Liver (tissue), 9 donors: Measurements from ENCODE around the gene BMPER. TPM values are rescaled to one million over a fixed set of nuclear protein-coding genes. Genes with fewer than 3 reads are reported as not detected.

Experiments used
- DNase-seq: peaks from one replicate; pipeline ENCODE4 v3.0.0-alpha.2; 2017; ENCODE audit warnings: low spot score
- H3K27ac ChIP-seq, 2 donors: one replicate each; pipeline ENCODE4 v1.7.0; 2013; ENCODE audit warnings: inconsistent platforms in 2 of 2, low read length in 2 of 2, control low read depth in 1 of 2, low read depth in 1 of 2, mild to moderate bottlenecking in 1 of 2
- H3K27me3 ChIP-seq, 4 donors: one replicate each; pipeline versions ENCODE4 v1.6.1 to v1.7.0; 2013; ENCODE audit warnings: low read length in 3 of 4, inconsistent platforms in 1 of 4, mild to moderate bottlenecking in 1 of 4, moderate library complexity in 1 of 4; ENCODE audit not compliant: control insufficient read depth in 4 of 4, insufficient read depth in 4 of 4
- H3K36me3 ChIP-seq, 4 donors: one replicate each; pipeline versions ENCODE4 v1.6.1 to v1.7.0; 2013; ENCODE audit warnings: low read length in 3 of 4, mild to moderate bottlenecking in 3 of 4, low read depth in 1 of 4, moderate library complexity in 1 of 4; ENCODE audit not compliant: control insufficient read depth in 4 of 4, insufficient read depth in 3 of 4
- H3K4me1 ChIP-seq, 4 donors: one replicate each; pipeline versions ENCODE4 v1.6.1 to v1.7.0; 2013; ENCODE audit warnings: low read length in 3 of 4, mild to moderate bottlenecking in 3 of 4, moderate library complexity in 1 of 4; ENCODE audit not compliant: control insufficient read depth in 4 of 4, insufficient read depth in 4 of 4
- H3K4me3 ChIP-seq, 3 donors: one replicate each; pipeline versions ENCODE4 v1.6.1 to v1.7.0; 2013; ENCODE audit warnings: low read length in 3 of 3, control low read depth in 1 of 3, low read depth in 1 of 3, mild to moderate bottlenecking in 1 of 3
- H3K9ac ChIP-seq, 2 donors: one replicate each; pipeline ENCODE4 v1.7.0; 2013; ENCODE audit warnings: low read length in 2 of 2, mild to moderate bottlenecking in 2 of 2, moderate library complexity in 2 of 2, control low read depth in 1 of 2, low read depth in 1 of 2
- H3K9me3 ChIP-seq, 4 donors: one replicate each; pipeline versions ENCODE4 v1.6.1 to v1.7.0; 2013; ENCODE audit warnings: low read length in 3 of 4; ENCODE audit not compliant: control insufficient read depth in 4 of 4
- ATF3 ChIP-seq: IDR thresholded peaks from 2 replicates; pipeline ENCODE4 v1.6.1; 2016; ENCODE audit warnings: antibody characterized with exemption
- CTCF ChIP-seq: fragments of 150-350 bp; IDR thresholded peaks from 2 replicates; pipeline ENCODE4 v1.5.1; 2017; ENCODE audit warnings: improper control_type of control experiment, low read depth, low read length; ENCODE audit not compliant: missing input control
- EGR1 ChIP-seq, 2 donors: IDR thresholded peaks; 2 replicates each; pipeline ENCODE4 v1.6.1; 2016 to 2018; ENCODE audit warnings: antibody characterized with exemption in 2 of 2, low read depth in 2 of 2
- FOXA1 ChIP-seq: IDR thresholded peaks from 2 replicates; pipeline ENCODE4 v1.6.1; 2016; ENCODE audit warnings: antibody characterized with exemption
- GABPA ChIP-seq, 2 donors: IDR thresholded peaks in 1 of 2; conservative IDR thresholded peaks in 1 of 2; 2 replicates each; pipeline ENCODE4 v1.6.1; 2016; ENCODE audit warnings: antibody characterized with exemption in 2 of 2, mild to moderate bottlenecking in 1 of 2, moderate library complexity in 1 of 2
- HNF4A ChIP-seq, 2 donors: conservative IDR thresholded peaks; 2 replicates each; pipeline ENCODE4 v1.6.1; 2016; ENCODE audit warnings: antibody characterized with exemption in 2 of 2, mild to moderate bottlenecking in 2 of 2
- HNF4G ChIP-seq: IDR thresholded peaks from 2 replicates; pipeline ENCODE4 v1.6.1; 2016; ENCODE audit warnings: antibody characterized with exemption
- JUND ChIP-seq, 2 donors: IDR thresholded peaks; 2 replicates each; pipeline ENCODE4 v1.6.1; 2016; ENCODE audit warnings: antibody characterized with exemption in 2 of 2
- MAX ChIP-seq: IDR thresholded peaks from 2 replicates; pipeline ENCODE4 v1.6.1; 2016; ENCODE audit warnings: antibody characterized with exemption
- NR2F2 ChIP-seq: IDR thresholded peaks from 2 replicates; pipeline ENCODE4 v1.6.1; 2016; ENCODE audit warnings: antibody characterized with exemption
- REST ChIP-seq: IDR thresholded peaks from 2 replicates; pipeline ENCODE4 v1.6.1; 2016; ENCODE audit warnings: antibody characterized with exemption, mild to moderate bottlenecking
- RXRA ChIP-seq, 2 donors: IDR thresholded peaks; 2 replicates each; pipeline ENCODE4 v1.6.1; 2017 to 2018; ENCODE audit warnings: antibody characterized with exemption in 2 of 2, mild to moderate bottlenecking in 1 of 2
- SP1 ChIP-seq: IDR thresholded peaks from 2 replicates; pipeline ENCODE4 v1.6.1; 2018; ENCODE audit warnings: antibody characterized with exemption, mild to moderate bottlenecking
- TAF1 ChIP-seq: conservative IDR thresholded peaks from 2 replicates; pipeline ENCODE4 v1.6.1; 2016; ENCODE audit warnings: antibody characterized with exemption, mild to moderate bottlenecking
- YY1 ChIP-seq: IDR thresholded peaks from 2 replicates; pipeline ENCODE4 v1.6.1; 2016; ENCODE audit warnings: antibody characterized with exemption, mild to moderate bottlenecking
- ZBTB33 ChIP-seq: IDR thresholded peaks from 2 replicates; pipeline ENCODE4 v1.6.1; 2016; ENCODE audit warnings: antibody characterized with exemption
- WGBS: extraction: QIAGEN DNeasy Blood & Tissue Kit; methylation state at CpG from one replicate; pipeline ENCODE4 v1.1.7; 2013; 5-methylcytosine and 5-hydroxymethylcytosine counted together
- polyA plus RNA-seq, 2 donors: library from polyadenylated mRNA; stranded (reverse) in 1 of 2; unstranded in 1 of 2; fragments of 200-250 nt in 1 of 2; fragments of >200 nt in 1 of 2; fragmentation: Nextera tagmentation in 1 of 2; extraction: Ambion mirVana in 1 of 2; gene quantifications; one replicate each; pipeline versions ENCODE4 v1.2.1 to v1.2.3, GENCODE V29; 2013 to 2015
- total RNA-seq, 2 donors: library from RNA; depleted of rRNA; stranded (reverse); fragments of >200 nt; gene quantifications; one replicate each; pipeline ENCODE4 v1.2.3, GENCODE V29; 2014
- donor health status: healthy.
- donor health status: healthy.
- donor health status: healthy.
- donor health status: healthy.
- donor health status: healthy.

Gene BMPER
- total and polyA plus RNA-seq, 4 donors, result 4.0 to 8.5 (median 6.2) TPM

DNA sequence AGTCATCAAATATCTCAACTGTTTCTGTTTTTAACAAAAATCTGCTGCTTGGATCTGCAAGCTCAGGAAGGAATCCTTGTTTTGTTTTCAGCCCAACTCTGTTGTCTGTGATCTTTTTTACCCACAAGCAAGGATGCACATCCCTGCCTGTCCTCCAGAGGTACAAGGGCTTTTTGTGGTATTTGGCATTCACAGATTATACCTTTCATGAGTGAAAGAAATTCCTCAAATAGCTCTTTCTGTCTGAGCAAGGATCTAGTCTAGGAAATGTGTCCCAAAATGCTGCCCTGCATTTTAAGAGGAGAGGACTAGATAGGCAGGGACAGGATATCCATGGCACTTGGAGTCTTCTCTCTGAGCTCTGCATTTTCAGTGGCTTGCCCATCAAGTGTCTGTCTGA is 151.8 kb downstream of the BMPER start:
- no peak for DNase-seq
- no peaks in the 10 kb centered on the region for H3K36me3 ChIP-seq
- no peaks in the 10 kb centered on the region for H3K9me3 ChIP-seq
- H3K4me1 ChIP-seq, result no peaks in the 10 kb centered on the region
- H3K27ac ChIP-seq, result no peak overlapping the region
- no peak overlapping the region for H3K4me3 ChIP-seq
- TF ChIP-seq JUND (IDR thresholded peaks at IDR 0.05) (no peak), ATF3 (no peak), GABPA (IDR thresholded peaks at IDR 0.05 in 1 of 2, conservative IDR thresholded peaks at IDR 0.05 in 1 of 2) (no peak), MAX (no peak), RXRA (IDR thresholded peaks at IDR 0.05) (no peak), CTCF (no peak), YY1 (no peak), NR2F2 (no peak), HNF4A (conservative IDR thresholded peaks at IDR 0.05) (no peak), SP1 (no peak), EGR1 (IDR thresholded peaks at IDR 0.05; ENCODE audit: low read depth in 2 of 2) (no peak), HNF4G (no peak), REST (no peak), FOXA1 (no peak), TAF1 (no peak), ZBTB33 (no peak)
- H3K9ac ChIP-seq, result no peak overlapping the region
- no peaks in the 10 kb centered on the region for H3K27me3 ChIP-seq

- Histone ChIP-seq H3K4me3 (no peak overlapping the region), H3K9me3 (no peaks in the 10 kb centered on the region), H3K4me1 (no peaks in the 10 kb centered on the region), H3K9ac (no peak overlapping the region), H3K27ac (no peak overlapping the region), H3K36me3 (no peaks in the 10 kb centered on the region), H3K27me3 (no peaks in the 10 kb centered on the region)
- 86% methylated on average over 5 of the region's 5 CpGs for WGBS
- DNase-seq, result no peak
- TF ChIP-seq ZBTB33 (no peak), CTCF (no peak), EGR1 (IDR thresholded peaks at IDR 0.05; ENCODE audit: low read depth in 2 of 2) (no peak), HNF4G (no peak), HNF4A (conservative IDR thresholded peaks at IDR 0.05) (no peak), MAX (no peak), FOXA1 (no peak)
Measured at GRCh38 chr7:34057956-34058355, 152.6 kb downstream of the BMPER start.
